IPS-18a (cell line): ENCODE measurements around the gene NRCAM.
"Not testable (repeated sequence)": the region's sequence is repeated elsewhere in the genome, so short reads cannot be mapped to it uniquely, and the experiment has no call there.

Experiments
- H3K27ac ChIP-seq: one replicate; pipeline ENCODE4 v1.5.1; 2013; ENCODE audit warnings: low read length
- H3K27me3 ChIP-seq: one replicate; pipeline ENCODE4 v1.6.1; 2013; ENCODE audit warnings: mild to moderate bottlenecking, low read length; ENCODE audit not compliant: control insufficient read depth, insufficient read depth
- H3K36me3 ChIP-seq: one replicate; pipeline ENCODE4 v1.6.1; 2013; ENCODE audit warnings: low read depth, low read length; ENCODE audit not compliant: control insufficient read depth
- H3K4me1 ChIP-seq: one replicate; pipeline ENCODE4 v1.6.1; 2013; ENCODE audit warnings: low read depth, low read length; ENCODE audit not compliant: control insufficient read depth
- H3K4me3 ChIP-seq: one replicate; pipeline ENCODE4 v1.5.1; 2013; ENCODE audit warnings: low read length
- H3K9ac ChIP-seq: one replicate; pipeline ENCODE4 v1.6.1; 2013; ENCODE audit warnings: mild to moderate bottlenecking, low read length, moderate library complexity
- H3K9me3 ChIP-seq: one replicate; pipeline ENCODE4 v1.6.1; 2013; ENCODE audit warnings: low read depth, low read length; ENCODE audit not compliant: control insufficient read depth

Gene NRCAM

GRCh38 chr7:108280136-108280535 lies 176.1 kb downstream of the NRCAM start:
- H3K27ac ChIP-seq = no peak overlapping the region
- no peaks in the 10 kb centered on the region for H3K4me1 ChIP-seq
- no peaks in the 10 kb centered on the region for H3K9me3 ChIP-seq
- no peaks in the 10 kb centered on the region for H3K36me3 ChIP-seq
- H3K4me3 ChIP-seq = no peak overlapping the region
- no peaks in the 10 kb centered on the region for H3K27me3 ChIP-seq
- no peak overlapping the region for H3K9ac ChIP-seq

- H3K9ac ChIP-seq = no peak overlapping the region
- H3K27ac ChIP-seq = no peak overlapping the region
- H3K4me1 ChIP-seq = no peaks in the 10 kb centered on the region
- H3K9me3 ChIP-seq = no peaks in the 10 kb centered on the region
- no peaks in the 10 kb centered on the region for H3K36me3 ChIP-seq
- no peaks in the 10 kb centered on the region for H3K27me3 ChIP-seq
- H3K4me3 ChIP-seq = no peak overlapping the region
Measured at GRCh38 chr7:108278776-108279175, 177.5 kb downstream of the NRCAM start.

GRCh38 chr7:108278281-108278680 lies 178.0 kb downstream of the NRCAM start:
- no peaks in the 10 kb centered on the region for H3K4me1 ChIP-seq
- no peak overlapping the region for H3K4me3 ChIP-seq
- H3K36me3 ChIP-seq = no peaks in the 10 kb centered on the region
- H3K9ac ChIP-seq = no peak overlapping the region
- H3K9me3 ChIP-seq = no peaks in the 10 kb centered on the region
- no peaks in the 10 kb centered on the region for H3K27me3 ChIP-seq
- H3K27ac ChIP-seq = no peak overlapping the region

GRCh38 chr7:108274447-108274846 lies 181.8 kb downstream of the NRCAM start:
- not testable (repeated sequence) for H3K9ac ChIP-seq, H3K4me1 ChIP-seq, H3K9me3 ChIP-seq, H3K27me3 ChIP-seq, H3K4me3 ChIP-seq, H3K36me3 ChIP-seq, H3K27ac ChIP-seq

- not testable (repeated sequence) for H3K9ac ChIP-seq, H3K27ac ChIP-seq, H3K9me3 ChIP-seq, H3K27me3 ChIP-seq, H3K36me3 ChIP-seq, H3K4me1 ChIP-seq, H3K4me3 ChIP-seq
Measured at GRCh38 chr7:108272891-108273290, 183.3 kb downstream of the NRCAM start.

GRCh38 chr7:108270385-108271015 lies 185.7 kb downstream of the NRCAM start:
- Histone ChIP-seq H3K9me3 (no peaks in the 10 kb centered on the region), H3K4me3 (no peak overlapping the region), H3K27ac (no peak overlapping the region), H3K27me3 (no peaks in the 10 kb centered on the region), H3K9ac (no peak overlapping the region), H3K4me1 (no peaks in the 10 kb centered on the region), H3K36me3 (no peaks in the 10 kb centered on the region)

- no peaks in the 10 kb centered on the region for H3K36me3 ChIP-seq
- H3K9me3 ChIP-seq = no peaks in the 10 kb centered on the region
- no peak overlapping the region for H3K9ac ChIP-seq
- H3K4me3 ChIP-seq = no peak overlapping the region
- H3K27ac ChIP-seq = no peak overlapping the region
- H3K4me1 ChIP-seq = no peaks in the 10 kb centered on the region
- no peaks in the 10 kb centered on the region for H3K27me3 ChIP-seq
Measured at GRCh38 chr7:108268200-108268820, 187.9 kb downstream of the NRCAM start.

- Histone ChIP-seq H3K27me3 (no peaks in the 10 kb centered on the region), H3K4me3 (no peak overlapping the region), H3K9ac (no peak overlapping the region), H3K36me3 (no peaks in the 10 kb centered on the region), H3K9me3 (no peaks in the 10 kb centered on the region), H3K27ac (no peak overlapping the region), H3K4me1 (no peaks in the 10 kb centered on the region)
Measured at GRCh38 chr7:108267615-108268014, 188.6 kb downstream of the NRCAM start.

- H3K4me1 ChIP-seq = no peaks in the 10 kb centered on the region
- H3K9ac ChIP-seq = no peak overlapping the region
- H3K9me3 ChIP-seq = no peaks in the 10 kb centered on the region
- H3K27me3 ChIP-seq = no peaks in the 10 kb centered on the region
- no peak overlapping the region for H3K27ac ChIP-seq
- H3K4me3 ChIP-seq = no peak overlapping the region
- no peaks in the 10 kb centered on the region for H3K36me3 ChIP-seq
Measured at GRCh38 chr7:108266491-108266890, 189.7 kb downstream of the NRCAM start.

- no peaks in the 10 kb centered on the region for H3K27me3 ChIP-seq
- H3K9ac ChIP-seq = no peak overlapping the region
- no peak overlapping the region for H3K27ac ChIP-seq
- no peaks in the 10 kb centered on the region for H3K4me1 ChIP-seq
- H3K9me3 ChIP-seq = no peaks in the 10 kb centered on the region
- H3K4me3 ChIP-seq = no peak overlapping the region
- H3K36me3 ChIP-seq = no peaks in the 10 kb centered on the region
Measured at GRCh38 chr7:108266035-108266434, 190.2 kb downstream of the NRCAM start.

GRCh38 chr7:108265007-108265406 lies 191.2 kb downstream of the NRCAM start:
- Histone ChIP-seq H3K9ac (no peak overlapping the region), H3K4me3 (no peak overlapping the region), H3K36me3 (no peaks in the 10 kb centered on the region), H3K4me1 (no peaks in the 10 kb centered on the region), H3K27me3 (no peaks in the 10 kb centered on the region), H3K9me3 (no peaks in the 10 kb centered on the region), H3K27ac (no peak overlapping the region)

GRCh38 chr7:108263425-108263824 lies 192.8 kb downstream of the NRCAM start:
- no peak overlapping the region for H3K9ac ChIP-seq
- no peaks in the 10 kb centered on the region for H3K36me3 ChIP-seq
- H3K27me3 ChIP-seq = no peaks in the 10 kb centered on the region
- no peaks in the 10 kb centered on the region for H3K4me1 ChIP-seq
- no peak overlapping the region for H3K4me3 ChIP-seq
- no peaks in the 10 kb centered on the region for H3K9me3 ChIP-seq
- H3K27ac ChIP-seq = no peak overlapping the region
